Breast epithelium (tissue), 3 donors: ENCODE data around the gene PDRG1.

ENCODE experiments used
- POLR2A ChIP-seq: fragments of 450-650 bp; IDR thresholded peaks from one replicate; pipeline ENCODE4 v1.6.1; 2016; ENCODE audit warnings: antibody characterized with exemption, mild to moderate bottlenecking, moderate library complexity
- TF ChIP-seq, protein P1 (sequence below), 3 donors: fragments of 450-650 bp; IDR thresholded peaks; one replicate each; pipeline ENCODE4 v1.5.1; 2016 to 2017; ENCODE audit warnings: antibody characterized with exemption in 3 of 3, mild to moderate bottlenecking in 3 of 3, moderate library complexity in 3 of 3

DNA sequence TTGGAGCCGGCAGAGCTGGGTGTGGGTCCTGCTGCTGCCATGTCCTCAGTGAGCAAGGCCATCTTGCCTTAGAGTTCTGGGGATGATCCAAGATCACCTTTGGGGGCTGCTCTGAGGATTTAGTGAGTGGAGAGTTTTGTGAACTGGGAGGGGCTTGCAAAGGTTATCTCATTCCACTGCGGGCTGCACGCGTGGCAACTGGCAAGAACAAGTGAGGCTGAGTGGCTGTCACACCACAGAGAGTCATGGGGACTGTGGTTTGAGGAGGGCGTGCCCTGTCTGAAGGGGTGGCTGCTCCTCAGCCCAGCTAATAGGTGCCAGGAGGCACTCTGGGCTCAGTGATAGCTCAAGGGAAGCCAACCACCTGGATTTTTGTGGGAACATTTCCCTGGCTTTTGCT lies 43.8 kb downstream of the PDRG1 start:
- TF ChIP-seq, protein P1, sequence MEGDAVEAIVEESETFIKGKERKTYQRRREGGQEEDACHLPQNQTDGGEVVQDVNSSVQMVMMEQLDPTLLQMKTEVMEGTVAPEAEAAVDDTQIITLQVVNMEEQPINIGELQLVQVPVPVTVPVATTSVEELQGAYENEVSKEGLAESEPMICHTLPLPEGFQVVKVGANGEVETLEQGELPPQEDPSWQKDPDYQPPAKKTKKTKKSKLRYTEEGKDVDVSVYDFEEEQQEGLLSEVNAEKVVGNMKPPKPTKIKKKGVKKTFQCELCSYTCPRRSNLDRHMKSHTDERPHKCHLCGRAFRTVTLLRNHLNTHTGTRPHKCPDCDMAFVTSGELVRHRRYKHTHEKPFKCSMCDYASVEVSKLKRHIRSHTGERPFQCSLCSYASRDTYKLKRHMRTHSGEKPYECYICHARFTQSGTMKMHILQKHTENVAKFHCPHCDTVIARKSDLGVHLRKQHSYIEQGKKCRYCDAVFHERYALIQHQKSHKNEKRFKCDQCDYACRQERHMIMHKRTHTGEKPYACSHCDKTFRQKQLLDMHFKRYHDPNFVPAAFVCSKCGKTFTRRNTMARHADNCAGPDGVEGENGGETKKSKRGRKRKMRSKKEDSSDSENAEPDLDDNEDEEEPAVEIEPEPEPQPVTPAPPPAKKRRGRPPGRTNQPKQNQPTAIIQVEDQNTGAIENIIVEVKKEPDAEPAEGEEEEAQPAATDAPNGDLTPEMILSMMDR (IDR thresholded peaks at IDR 0.05) = no peak
- TF ChIP-seq POLR2A = no peak
